Measurements from ENCODE around the gene CLEC2L.

CLEC2L gene

GRCh38 chr7:139526578-139527544, 3.4 kb downstream of the CLEC2L start:
- no peak for ATAC-seq
- TF ChIP-seq, protein P1, sequence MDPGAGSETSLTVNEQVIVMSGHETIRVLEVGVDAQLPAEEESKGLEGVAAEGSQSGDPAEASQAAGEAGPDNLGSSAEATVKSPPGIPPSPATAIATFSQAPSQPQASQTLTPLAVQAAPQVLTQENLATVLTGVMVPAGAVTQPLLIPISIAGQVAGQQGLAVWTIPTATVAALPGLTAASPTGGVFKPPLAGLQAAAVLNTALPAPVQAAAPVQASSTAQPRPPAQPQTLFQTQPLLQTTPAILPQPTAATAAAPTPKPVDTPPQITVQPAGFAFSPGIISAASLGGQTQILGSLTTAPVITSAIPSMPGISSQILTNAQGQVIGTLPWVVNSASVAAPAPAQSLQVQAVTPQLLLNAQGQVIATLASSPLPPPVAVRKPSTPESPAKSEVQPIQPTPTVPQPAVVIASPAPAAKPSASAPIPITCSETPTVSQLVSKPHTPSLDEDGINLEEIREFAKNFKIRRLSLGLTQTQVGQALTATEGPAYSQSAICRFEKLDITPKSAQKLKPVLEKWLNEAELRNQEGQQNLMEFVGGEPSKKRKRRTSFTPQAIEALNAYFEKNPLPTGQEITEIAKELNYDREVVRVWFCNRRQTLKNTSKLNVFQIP (CRISPR knock-in tag; IDR thresholded peaks at IDR 0.05; ENCODE audit: borderline replicate concordance, low read depth) = no peak
- TF ChIP-seq, protein P2, sequence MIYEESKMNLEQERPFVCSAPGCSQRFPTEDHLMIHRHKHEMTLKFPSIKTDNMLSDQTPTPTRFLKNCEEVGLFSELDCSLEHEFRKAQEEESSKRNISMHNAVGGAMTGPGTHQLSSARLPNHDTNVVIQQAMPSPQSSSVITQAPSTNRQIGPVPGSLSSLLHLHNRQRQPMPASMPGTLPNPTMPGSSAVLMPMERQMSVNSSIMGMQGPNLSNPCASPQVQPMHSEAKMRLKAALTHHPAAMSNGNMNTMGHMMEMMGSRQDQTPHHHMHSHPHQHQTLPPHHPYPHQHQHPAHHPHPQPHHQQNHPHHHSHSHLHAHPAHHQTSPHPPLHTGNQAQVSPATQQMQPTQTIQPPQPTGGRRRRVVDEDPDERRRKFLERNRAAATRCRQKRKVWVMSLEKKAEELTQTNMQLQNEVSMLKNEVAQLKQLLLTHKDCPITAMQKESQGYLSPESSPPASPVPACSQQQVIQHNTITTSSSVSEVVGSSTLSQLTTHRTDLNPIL (CRISPR knock-in tag; IDR thresholded peaks at IDR 0.05; ENCODE audit: low read depth) = no peak
- TF ChIP-seq ESRRG (CRISPR knock-in tag; IDR thresholded peaks at IDR 0.05) (no peak), ZC3H10 (CRISPR knock-in tag; IDR thresholded peaks at IDR 0.05) (no peak), CSDC2 (CRISPR knock-in tag; IDR thresholded peaks at IDR 0.05) (no peak), ZNF565 (CRISPR knock-in tag; conservative IDR thresholded peaks at IDR 0.05; ENCODE audit: low read depth) (no peak), BACH2 (CRISPR knock-in tag; IDR thresholded peaks at IDR 0.05; ENCODE audit: borderline replicate concordance) (no peak), ZFP30 (CRISPR knock-in tag; IDR thresholded peaks at IDR 0.05) (no peak), TSHZ2 (CRISPR knock-in tag; IDR thresholded peaks at IDR 0.05) (no peak), OSR1 (CRISPR knock-in tag; IDR thresholded peaks at IDR 0.05) (no peak)
- TF ChIP-seq, protein P3, sequence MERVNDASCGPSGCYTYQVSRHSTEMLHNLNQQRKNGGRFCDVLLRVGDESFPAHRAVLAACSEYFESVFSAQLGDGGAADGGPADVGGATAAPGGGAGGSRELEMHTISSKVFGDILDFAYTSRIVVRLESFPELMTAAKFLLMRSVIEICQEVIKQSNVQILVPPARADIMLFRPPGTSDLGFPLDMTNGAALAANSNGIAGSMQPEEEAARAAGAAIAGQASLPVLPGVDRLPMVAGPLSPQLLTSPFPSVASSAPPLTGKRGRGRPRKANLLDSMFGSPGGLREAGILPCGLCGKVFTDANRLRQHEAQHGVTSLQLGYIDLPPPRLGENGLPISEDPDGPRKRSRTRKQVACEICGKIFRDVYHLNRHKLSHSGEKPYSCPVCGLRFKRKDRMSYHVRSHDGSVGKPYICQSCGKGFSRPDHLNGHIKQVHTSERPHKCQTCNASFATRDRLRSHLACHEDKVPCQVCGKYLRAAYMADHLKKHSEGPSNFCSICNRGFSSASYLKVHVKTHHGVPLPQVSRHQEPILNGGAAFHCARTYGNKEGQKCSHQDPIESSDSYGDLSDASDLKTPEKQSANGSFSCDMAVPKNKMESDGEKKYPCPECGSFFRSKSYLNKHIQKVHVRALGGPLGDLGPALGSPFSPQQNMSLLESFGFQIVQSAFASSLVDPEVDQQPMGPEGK (CRISPR knock-in tag; IDR thresholded peaks at IDR 0.05; ENCODE audit: borderline replicate concordance) = no peak

DNA sequence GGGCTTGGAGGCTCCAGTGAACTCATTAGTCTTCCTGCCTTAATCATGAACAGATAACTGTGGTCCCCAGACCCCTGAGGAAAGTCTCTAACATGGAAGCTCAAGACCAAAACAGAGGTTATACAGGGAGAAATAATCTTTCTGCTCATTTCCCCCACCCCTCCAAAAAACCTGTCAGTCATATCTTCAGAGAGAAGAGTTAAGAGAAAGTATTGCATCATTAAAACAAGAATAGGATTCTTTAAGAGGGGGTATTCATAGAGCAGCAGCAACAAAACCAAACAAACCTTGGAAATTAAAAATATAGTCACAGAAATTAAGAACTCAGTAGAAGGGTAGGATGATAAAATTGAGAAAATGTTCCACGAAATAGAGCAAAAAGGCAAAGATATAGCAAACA, 7.6 kb downstream of the CLEC2L start:
- ATAC-seq = no peak

More for the DNA sequence above, 7.6 kb downstream of the CLEC2L start:
- TF ChIP-seq SNAI2 (CRISPR knock-in tag; IDR thresholded peaks at IDR 0.05) = no peak
- no peak for TF ChIP-seq ZFP3 (CRISPR knock-in tag; IDR thresholded peaks at IDR 0.05)
- TF ChIP-seq ISL1 (CRISPR knock-in tag; IDR thresholded peaks at IDR 0.05) = no peak
- no peak for TF ChIP-seq ZNF565 (CRISPR knock-in tag; conservative IDR thresholded peaks at IDR 0.05; ENCODE audit: low read depth)
- TF ChIP-seq BACH2 (CRISPR knock-in tag; IDR thresholded peaks at IDR 0.05; ENCODE audit: borderline replicate concordance) = no peak
- TF ChIP-seq ZNF8 (CRISPR knock-in tag; IDR thresholded peaks at IDR 0.05) = no peak
- TF ChIP-seq TSHZ2 (CRISPR knock-in tag; IDR thresholded peaks at IDR 0.05) = no peak
- no peak for TF ChIP-seq RARB (CRISPR knock-in tag; IDR thresholded peaks at IDR 0.05)
- TF ChIP-seq ZFP30 (CRISPR knock-in tag; IDR thresholded peaks at IDR 0.05) = no peak
